ENCODE measurements around the gene ABLIM3. TPM values are rescaled to one million over a fixed set of nuclear protein-coding genes. Genes with fewer than 3 reads are reported as not detected.
A peak's percentile ranks its signal among the peaks of the same experiment; 100 is the strongest.

Gene ABLIM3
- total and polyA plus RNA-seq, 4 donors, result 8.0 to 54.2 (median 33.6) TPM

- Histone ChIP-seq H3K9me3 (ENCODE audit: control insufficient read depth in 4 of 4, insufficient read depth in 3 of 4, low read length in 3 of 4) (no peaks in the 10 kb centered on the region), H3K27ac (ENCODE audit: low read depth in 1 of 2, low read length in 1 of 2) (peak overlapping the region in 1 of 2 donors; percentile 78), H3K27me3 (ENCODE audit: control insufficient read depth in 3 of 3, insufficient read depth in 3 of 3, low read length in 2 of 3) (no peaks in the 10 kb centered on the region), H3K9ac (ENCODE audit: insufficient read depth in 1 of 2, low read length in 2 of 2) (peak overlapping the region in 1 of 2 donors; percentile 24), H3K4me1 (ENCODE audit: control insufficient read depth in 5 of 5, insufficient read depth in 5 of 5, low read length in 5 of 5) (peaks cover 0 to 23% (median 14%) of the 10 kb centered on the region in 5 donors), H3K4me3 (no peak overlapping the region), H3K36me3 (ENCODE audit: control insufficient read depth in 4 of 4, insufficient read depth in 4 of 4, low read length in 4 of 4) (peaks cover 0 to 9% (median 2%) of the 10 kb centered on the region in 4 donors)
- DNase-seq, result peak; percentile 83 to 93 (median 93)
- 57 to 77% methylated on average over 2 of the region's 2 CpGs for WGBS, 2 donors
- ATAC-seq (ENCODE audit: insufficient read depth, low FRiP score), result peak; percentile 21
- no peak for TF ChIP-seq CTCF (IDR thresholded peaks at IDR 0.05; ENCODE audit: control extremely low read depth, extremely low read depth)
Measured at GRCh38 chr5:149143470-149143869, 2.2 kb downstream of the ABLIM3 start.

- Histone ChIP-seq H3K36me3 (ENCODE audit: control insufficient read depth in 4 of 4, insufficient read depth in 4 of 4, low read length in 4 of 4) (peaks cover 0 to 9% (median 2%) of the 10 kb centered on the region in 4 donors), H3K9me3 (ENCODE audit: control insufficient read depth in 4 of 4, insufficient read depth in 3 of 4, low read length in 3 of 4) (no peaks in the 10 kb centered on the region), H3K9ac (ENCODE audit: insufficient read depth in 1 of 2, low read length in 2 of 2) (no peak overlapping the region), H3K27ac (ENCODE audit: low read depth in 1 of 2, low read length in 1 of 2) (peak overlapping the region in 1 of 2 donors; percentile 78), H3K4me1 (ENCODE audit: control insufficient read depth in 5 of 5, insufficient read depth in 5 of 5, low read length in 5 of 5) (peaks cover under 1 to 25% (median 23%) of the 10 kb centered on the region in 5 donors), H3K4me3 (no peak overlapping the region), H3K27me3 (ENCODE audit: control insufficient read depth in 3 of 3, insufficient read depth in 3 of 3, low read length in 2 of 3) (no peaks in the 10 kb centered on the region)
- no peak for TF ChIP-seq CTCF (IDR thresholded peaks at IDR 0.05; ENCODE audit: control extremely low read depth, extremely low read depth)
- 27 to 68% methylated on average over 1 of the region's 1 CpG for WGBS, 2 donors
- no peak for DNase-seq
- no peak for ATAC-seq (ENCODE audit: insufficient read depth, low FRiP score)
Measured at GRCh38 chr5:149144637-149145036, 3.3 kb downstream of the ABLIM3 start.

- 94 to 100% methylated on average over 1 of the region's 1 CpG for WGBS, 2 donors
- TF ChIP-seq CTCF (IDR thresholded peaks at IDR 0.05; ENCODE audit: control extremely low read depth, extremely low read depth), result no peak
- peaks cover 0 to 9% (median 2%) of the 10 kb centered on the region in 4 donors for H3K36me3 ChIP-seq (ENCODE audit: control insufficient read depth in 4 of 4, insufficient read depth in 4 of 4, low read length in 4 of 4)
- H3K27me3 ChIP-seq (ENCODE audit: control insufficient read depth in 3 of 3, insufficient read depth in 3 of 3, low read length in 2 of 3), result no peaks in the 10 kb centered on the region
- H3K27ac ChIP-seq (ENCODE audit: low read depth in 1 of 2, low read length in 1 of 2), result no peak overlapping the region
- H3K4me1 ChIP-seq (ENCODE audit: control insufficient read depth in 5 of 5, insufficient read depth in 5 of 5, low read length in 5 of 5), result peaks cover 6 to 30% (median 28%) of the 10 kb centered on the region in 5 donors
- no peak overlapping the region for H3K4me3 ChIP-seq
- H3K9me3 ChIP-seq (ENCODE audit: control insufficient read depth in 4 of 4, insufficient read depth in 3 of 4, low read length in 3 of 4), result no peaks in the 10 kb centered on the region
- H3K9ac ChIP-seq (ENCODE audit: insufficient read depth in 1 of 2, low read length in 2 of 2), result no peak overlapping the region
- ATAC-seq (ENCODE audit: insufficient read depth, low FRiP score) (no peak), DNase-seq (no peak)
Measured at GRCh38 chr5:149145138-149145537, 3.8 kb downstream of the ABLIM3 start.

- H3K36me3 ChIP-seq (ENCODE audit: control insufficient read depth in 4 of 4, insufficient read depth in 4 of 4, low read length in 4 of 4), result peaks cover 0 to 5% (median under 1%) of the 10 kb centered on the region in 4 donors
- no peak for ATAC-seq (ENCODE audit: insufficient read depth, low FRiP score)
- H3K27me3 ChIP-seq (ENCODE audit: control insufficient read depth in 3 of 3, insufficient read depth in 3 of 3, low read length in 2 of 3), result no peaks in the 10 kb centered on the region
- DNase-seq, result no peak
- 98 to 100% methylated on average over 1 of the region's 1 CpG for WGBS, 2 donors
- peaks cover 11 to 48% (median 37%) of the 10 kb centered on the region in 5 donors for H3K4me1 ChIP-seq (ENCODE audit: control insufficient read depth in 5 of 5, insufficient read depth in 5 of 5, low read length in 5 of 5)
- no peak overlapping the region for H3K4me3 ChIP-seq
- no peak overlapping the region for H3K9ac ChIP-seq (ENCODE audit: insufficient read depth in 1 of 2, low read length in 2 of 2)
- H3K9me3 ChIP-seq (ENCODE audit: control insufficient read depth in 4 of 4, insufficient read depth in 3 of 4, low read length in 3 of 4), result no peaks in the 10 kb centered on the region
- no peak overlapping the region for H3K27ac ChIP-seq (ENCODE audit: low read depth in 1 of 2, low read length in 1 of 2)
- TF ChIP-seq CTCF (IDR thresholded peaks at IDR 0.05; ENCODE audit: control extremely low read depth, extremely low read depth), result no peak
Measured at GRCh38 chr5:149147676-149148075, 6.4 kb downstream of the ABLIM3 start.
